ENCODE data around the gene TMEM51.

GRCh38 chr1:15151871-15152270 is 1.7 kb upstream of the TMEM51 start:
- TF ChIP-seq CTCF (conservative IDR thresholded peaks at IDR 0.05; ENCODE audit: low read depth, low read length) (no peak), EZH2 (IDR thresholded peaks at IDR 0.05; ENCODE audit: borderline replicate concordance, low read depth, low read length, poor library complexity, severe bottlenecking) (no peak)
